ENCODE measurements around the gene FAM222B. TPM values are rescaled to one million over a fixed set of nuclear protein-coding genes. Genes with fewer than 3 reads are reported as not detected.

The FAM222B gene
- total RNA-seq, 1 experiment from 2014 or later: 0.46 TPM

GRCh38 chr17:28706471-28707338 is 135.9 kb downstream of the FAM222B start:
- H3K27me3 ChIP-seq: no peaks in the 10 kb centered on the region
- H3K4me3 ChIP-seq: no peak overlapping the region
- H3K36me3 ChIP-seq: peaks cover 36% of the 10 kb centered on the region
- no peak for DNase-seq
- no peaks in the 10 kb centered on the region for H3K9me3 ChIP-seq

Other genes starting within 250 kb of the FAM222B start
- gene SPAG5, start 243.8 kb downstream of the FAM222B start, total RNA-seq (2014; rRNA removed; shearing (Covaris generic); ENCODE audit: low replicate concordance): 45.1 and 82.9 TPM in 2 replicates
- 0.79 and 1.3 TPM in 2 replicates for gene RSKR, start 228.6 kb downstream of the FAM222B start, total RNA-seq (2014; rRNA removed; shearing (Covaris generic); ENCODE audit: low replicate concordance)
- gene BLTP2, start 197.6 kb downstream of the FAM222B start, total RNA-seq (2014; rRNA removed; shearing (Covaris generic); ENCODE audit: low replicate concordance): 114 and 149 TPM in 2 replicates
- gene SDF2, start 180.9 kb downstream of the FAM222B start, total RNA-seq (2014; rRNA removed; shearing (Covaris generic); ENCODE audit: low replicate concordance): 58.6 and 78.2 TPM in 2 replicates
- 27.6 and 32.0 TPM in 2 replicates for gene SUPT6H, start 180.6 kb downstream of the FAM222B start, total RNA-seq (2014; rRNA removed; shearing (Covaris generic); ENCODE audit: low replicate concordance)
- gene PROCA1, start 130.9 kb downstream of the FAM222B start, total RNA-seq (2014; rRNA removed; shearing (Covaris generic); ENCODE audit: low replicate concordance): 0.79 TPM in 1 of 2 replicates, not detected in the other
- gene RAB34, start 124.9 kb downstream of the FAM222B start, total RNA-seq (2014; rRNA removed; shearing (Covaris generic); ENCODE audit: low replicate concordance): 445 and 645 TPM in 2 replicates
- gene RPL23A, start 122.8 kb downstream of the FAM222B start, total RNA-seq (2014; rRNA removed; shearing (Covaris generic); ENCODE audit: low replicate concordance): 768 and 1,491 TPM in 2 replicates
- gene TLCD1, start 116.6 kb downstream of the FAM222B start, total RNA-seq (2014; rRNA removed; shearing (Covaris generic); ENCODE audit: low replicate concordance): 6.7 and 26.1 TPM in 2 replicates
- gene NEK8, start 114.0 kb downstream of the FAM222B start, total RNA-seq (2014; rRNA removed; shearing (Covaris generic); ENCODE audit: low replicate concordance): 0.69 and 4.0 TPM in 2 replicates
- gene TRAF4, start 98.8 kb downstream of the FAM222B start, total RNA-seq (2014; rRNA removed; shearing (Covaris generic); ENCODE audit: low replicate concordance): 26.1 and 115 TPM in 2 replicates
- 34.5 and 60.8 TPM in 2 replicates for gene ERAL1, start 12.2 kb upstream of the FAM222B start, total RNA-seq (2014; rRNA removed; shearing (Covaris generic); ENCODE audit: low replicate concordance)
- gene FLOT2, start 54.9 kb upstream of the FAM222B start, total RNA-seq (2014; rRNA removed; shearing (Covaris generic); ENCODE audit: low replicate concordance): 72.9 and 85.2 TPM in 2 replicates
- 10.3 and 12.0 TPM in 2 replicates for gene DHRS13, start 60.3 kb upstream of the FAM222B start, total RNA-seq (2014; rRNA removed; shearing (Covaris generic); ENCODE audit: low replicate concordance)
- 4.8 and 8.4 TPM in 2 replicates for gene PHF12, start 108.7 kb upstream of the FAM222B start, total RNA-seq (2014; rRNA removed; shearing (Covaris generic); ENCODE audit: low replicate concordance)
- not detected in 2 replicates for gene SEZ6, start 163.2 kb upstream of the FAM222B start, total RNA-seq (2014; rRNA removed; shearing (Covaris generic); ENCODE audit: low replicate concordance)
- 0.69 and 1.6 TPM in 2 replicates for gene PIPOX, start 200.4 kb upstream of the FAM222B start, total RNA-seq (2014; rRNA removed; shearing (Covaris generic); ENCODE audit: low replicate concordance)